GM18526 (cell line): ENCODE data around the gene CTNNA1.

Experiments
- POLR2A ChIP-seq: IDR thresholded peaks from 3 replicates; pipeline ENCODE4 v1.6.1; 2011; ENCODE audit not compliant: insufficient read length; ENCODE audit errors: extremely low read depth

The CTNNA1 gene

GRCh38 chr5:138935466-138935865 is 182.2 kb downstream of the CTNNA1 start:
- TF ChIP-seq POLR2A: no peak

GRCh38 chr5:138936225-138936967 is 183.2 kb downstream of the CTNNA1 start:
- TF ChIP-seq POLR2A: no peak

GRCh38 chr5:138936968-138937345 is 183.7 kb downstream of the CTNNA1 start:
- TF ChIP-seq POLR2A: no peak

- TF ChIP-seq POLR2A: no peak
Observed at GRCh38 chr5:138937392-138938387, 184.5 kb downstream of the CTNNA1 start.

GRCh38 chr5:138938526-138938925 is 185.3 kb downstream of the CTNNA1 start:
- no peak for TF ChIP-seq POLR2A

GRCh38 chr5:138942066-138942465 is 188.8 kb downstream of the CTNNA1 start:
- TF ChIP-seq POLR2A: no peak

GRCh38 chr5:138942861-138943260 is 189.6 kb downstream of the CTNNA1 start:
- no peak for TF ChIP-seq POLR2A

- no peak for TF ChIP-seq POLR2A
Observed at GRCh38 chr5:138943599-138944173, 190.5 kb downstream of the CTNNA1 start.

- TF ChIP-seq POLR2A: no peak
Observed at GRCh38 chr5:138944527-138945322, 191.5 kb downstream of the CTNNA1 start.

GRCh38 chr5:138945421-138946240 is 192.4 kb downstream of the CTNNA1 start:
- no peak for TF ChIP-seq POLR2A

- TF ChIP-seq POLR2A: no peak
Observed at GRCh38 chr5:138946241-138946623, 193.0 kb downstream of the CTNNA1 start.

- no peak for TF ChIP-seq POLR2A
Observed at GRCh38 chr5:138946831-138947560, 193.8 kb downstream of the CTNNA1 start.

GRCh38 chr5:138947780-138948179 is 194.6 kb downstream of the CTNNA1 start:
- TF ChIP-seq POLR2A: no peak
